Eye (tissue), 1 donor: ENCODE data around the gene P2RX1.

Source experiments
- DNase-seq: peaks from one replicate; pipeline ENCODE4 v3.0.0-alpha.2; 2015

P2RX1 gene

DNA sequence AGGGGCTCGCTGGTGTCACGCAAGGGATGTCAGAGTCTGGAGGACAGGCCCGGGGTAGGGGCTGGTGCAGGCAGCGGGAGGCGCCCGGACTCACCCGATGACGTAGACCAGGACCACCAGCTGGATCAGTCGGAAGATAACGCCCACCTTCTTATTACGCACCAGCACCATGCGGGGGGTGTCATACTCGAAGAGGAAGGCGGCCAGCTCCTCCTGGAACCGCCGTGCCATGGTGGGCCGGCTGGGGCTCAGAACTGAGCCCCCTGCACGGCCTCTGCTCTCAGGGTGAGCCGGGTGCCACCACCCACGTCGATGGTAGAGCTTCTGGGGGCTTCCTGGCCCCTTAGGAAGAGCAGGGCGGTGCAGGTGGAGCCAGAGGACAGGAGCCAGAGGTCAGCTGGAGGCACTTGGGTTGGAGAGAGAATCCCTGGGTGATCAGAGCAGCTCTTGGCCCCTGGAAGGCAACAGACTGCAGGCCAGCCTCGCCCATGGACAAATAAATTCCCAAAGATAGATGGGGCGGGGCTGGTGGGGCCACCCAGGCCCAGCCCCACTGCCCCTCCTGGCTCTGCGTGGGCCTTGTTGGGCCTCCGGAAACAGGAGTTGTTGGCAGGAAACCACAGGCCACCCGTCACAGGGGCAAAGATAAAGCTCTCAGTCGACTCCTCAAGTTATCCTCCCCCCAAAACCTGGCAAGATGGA is at the start of gene P2RX1:
TSS of gene P2RX1 (minus strand) at position 471 of the 702 bp plus-strand sequence. CDS start at position 231, 240 bp downstream.
- no peak for DNase-seq

DNA sequence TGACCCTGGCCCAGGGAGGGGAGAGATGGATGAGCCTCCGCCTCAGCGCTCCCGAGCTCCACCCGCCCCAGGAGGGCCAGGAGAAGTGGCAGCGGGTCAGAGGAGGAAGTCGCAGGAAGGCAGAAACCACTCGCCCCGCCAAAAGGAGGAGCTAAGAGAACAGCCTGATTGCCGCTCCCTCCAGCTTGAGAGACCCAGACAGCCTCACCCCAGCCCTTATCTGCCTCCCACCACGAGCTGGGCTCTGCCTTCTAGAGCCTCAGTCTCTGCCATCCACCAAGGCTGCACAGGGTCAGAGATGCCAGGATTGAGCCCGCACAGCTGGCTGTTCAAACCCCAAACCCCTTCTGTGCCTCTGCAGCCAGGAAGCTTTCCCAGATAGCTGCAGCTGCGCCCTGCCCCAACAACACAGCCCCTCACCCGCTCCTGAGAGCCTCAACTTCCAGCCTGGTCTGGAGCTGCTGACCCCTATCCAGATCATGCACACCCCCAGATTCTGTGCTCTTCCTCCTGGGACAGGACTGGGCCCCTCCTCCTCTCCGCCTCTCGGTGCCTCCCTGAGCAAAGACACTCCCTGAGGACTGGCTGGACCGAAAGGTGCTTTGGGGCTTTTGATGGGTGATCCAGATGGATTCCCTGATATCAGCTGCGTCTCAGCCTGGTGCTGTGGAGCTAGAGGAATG is 49.0 kb upstream of the P2RX1 start:
- DNase-seq, result peak; percentile 44

DNA sequence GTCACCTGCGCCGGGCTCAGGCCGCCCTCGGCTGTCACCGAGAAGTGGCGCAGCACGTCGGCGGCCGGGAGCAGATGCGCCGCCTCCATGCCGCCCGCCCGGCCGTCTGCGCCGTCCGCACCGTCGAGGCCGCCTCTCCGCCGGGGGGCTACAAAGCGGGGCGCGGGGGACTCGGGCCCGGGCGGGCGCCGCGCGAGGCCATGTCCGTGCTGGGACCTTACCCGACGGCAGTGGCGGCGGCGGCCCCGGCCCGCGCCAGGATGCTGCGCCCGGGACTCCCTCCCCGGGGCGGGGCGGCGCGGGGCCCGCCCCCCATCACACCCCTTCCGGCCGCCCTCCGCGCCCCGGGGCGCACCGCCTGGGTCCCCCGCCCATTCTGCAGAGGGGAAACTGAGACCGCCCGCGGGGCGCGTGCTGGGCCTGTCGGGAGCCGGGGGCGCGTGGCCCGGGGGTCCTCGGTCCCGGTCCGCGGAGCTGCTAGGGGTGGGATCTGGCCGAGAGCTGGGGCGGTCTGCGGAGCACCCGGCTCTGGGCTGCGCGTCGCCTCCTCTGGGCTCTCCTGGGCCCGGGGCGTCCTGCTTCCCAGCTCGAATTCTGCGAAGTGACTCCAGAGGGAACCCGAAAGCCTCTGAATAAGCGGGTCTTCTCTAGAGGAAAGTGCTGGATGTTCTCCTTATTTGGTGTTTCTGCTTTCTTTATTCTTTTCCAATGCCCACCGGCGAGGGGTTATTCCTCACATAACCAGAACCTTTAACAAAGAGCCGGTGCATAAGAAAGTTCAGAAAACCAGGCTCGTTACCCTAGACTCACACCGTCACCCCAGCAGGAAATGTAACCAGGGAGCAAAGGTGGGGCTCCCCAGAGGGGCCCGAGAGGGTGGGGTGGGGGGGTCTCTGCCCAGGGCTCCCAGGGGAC is 48.2 kb upstream of the P2RX1 start, which contains the start of gene ATP2A3:
TSS of gene ATP2A3 (minus strand) at position 235 of the 915 bp plus-strand sequence. CDS start at position 89, 146 bp downstream.
- DNase-seq, result peak; percentile 56

DNA sequence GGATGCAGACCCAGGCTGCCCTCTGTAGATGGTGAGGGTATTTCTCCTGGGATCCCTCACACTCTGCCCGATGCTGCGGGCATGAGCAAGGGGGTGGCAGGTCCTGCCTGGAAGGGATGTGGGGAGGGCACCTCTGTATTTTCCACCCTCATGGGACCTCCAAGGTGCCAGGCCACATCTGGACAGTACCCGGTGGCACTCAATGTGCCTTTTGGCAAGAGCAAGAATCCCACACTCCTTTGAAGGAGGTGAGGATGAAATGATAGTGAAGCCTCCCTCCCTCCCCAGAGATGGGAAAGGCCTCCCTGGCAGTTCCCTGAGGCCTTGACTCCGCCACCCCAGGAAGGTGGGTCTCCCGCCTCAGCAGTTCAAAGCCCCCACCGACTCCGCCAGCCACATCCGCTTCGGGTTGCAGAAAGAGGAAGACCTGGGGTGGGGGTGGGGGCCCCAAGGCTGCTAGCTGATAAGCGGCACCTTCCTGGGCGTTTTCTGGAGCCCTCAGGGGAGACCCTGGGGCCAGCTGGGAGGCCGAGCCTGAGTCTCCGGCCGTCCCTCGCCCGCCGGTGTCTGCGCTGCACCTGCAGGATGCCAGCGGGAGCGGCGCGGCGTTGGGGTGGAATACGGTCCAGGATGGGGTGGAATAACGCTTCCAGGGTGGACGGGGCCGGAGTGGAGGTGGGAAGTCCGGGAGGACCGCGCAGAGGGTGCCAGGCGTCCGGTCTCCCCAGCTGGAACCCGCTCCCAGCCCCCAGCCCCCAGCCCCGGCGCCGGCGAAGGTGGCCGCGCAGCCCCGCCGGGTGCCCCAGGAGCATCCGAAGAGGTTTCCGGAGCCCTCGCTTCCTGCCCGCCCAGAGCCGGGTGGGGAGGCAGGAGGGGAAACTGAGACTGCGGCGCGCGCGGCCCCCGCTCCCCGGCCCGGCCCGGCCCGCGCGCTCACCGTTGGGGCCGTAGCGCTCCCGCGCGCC is 47.3 kb upstream of the P2RX1 start:
- peak; percentile 29 for DNase-seq

DNA sequence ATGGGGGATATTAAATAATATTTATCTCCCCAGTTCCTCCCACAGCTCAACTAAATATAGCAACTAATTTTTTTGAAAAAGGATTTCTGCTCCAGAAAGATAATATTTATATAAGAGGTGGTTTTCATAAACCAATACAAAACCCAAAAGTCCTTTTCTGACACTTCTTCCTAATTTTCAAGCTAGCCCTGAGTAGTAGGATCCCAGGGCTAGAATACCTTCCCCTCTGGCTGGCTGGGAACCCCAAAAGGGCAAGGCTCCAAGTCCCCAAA is 46.6 kb upstream of the P2RX1 start:
- no peak for DNase-seq

DNA sequence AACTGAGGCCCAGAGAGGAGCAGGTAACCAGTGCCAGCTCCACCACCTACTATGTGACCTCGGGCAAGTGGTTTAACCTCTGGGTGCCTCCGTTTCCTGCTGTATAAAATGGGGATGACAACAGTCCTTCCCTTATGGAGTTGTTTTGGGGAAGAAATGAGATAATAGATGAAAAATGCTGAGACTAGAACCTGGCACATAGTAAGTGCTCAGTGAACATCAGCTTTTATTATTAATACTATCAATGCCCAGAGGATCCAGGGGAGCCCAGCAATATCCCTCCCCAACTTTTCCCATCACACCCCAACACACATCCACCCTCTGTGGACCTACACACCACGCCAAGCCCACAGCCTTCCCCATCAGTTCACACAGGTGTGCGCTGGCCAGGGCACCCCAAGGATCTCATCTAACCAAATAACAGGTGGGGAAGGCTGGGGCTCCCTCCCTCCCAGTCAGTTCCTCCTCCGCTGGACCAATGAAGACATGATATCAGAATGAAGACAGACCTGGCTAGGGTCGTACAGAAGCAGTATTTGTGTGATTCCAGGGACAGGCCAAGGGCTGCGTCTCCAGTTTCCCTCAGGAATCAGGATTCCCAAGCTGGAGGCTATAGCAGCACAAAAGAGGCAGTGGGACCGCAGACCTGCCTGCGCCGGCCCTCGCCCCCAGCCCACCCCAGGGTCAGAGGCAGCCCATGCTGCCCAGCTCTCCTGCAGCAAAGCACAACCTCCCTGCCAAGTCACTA is 46.1 kb upstream of the P2RX1 start:
- DNase-seq, result no peak

DNA sequence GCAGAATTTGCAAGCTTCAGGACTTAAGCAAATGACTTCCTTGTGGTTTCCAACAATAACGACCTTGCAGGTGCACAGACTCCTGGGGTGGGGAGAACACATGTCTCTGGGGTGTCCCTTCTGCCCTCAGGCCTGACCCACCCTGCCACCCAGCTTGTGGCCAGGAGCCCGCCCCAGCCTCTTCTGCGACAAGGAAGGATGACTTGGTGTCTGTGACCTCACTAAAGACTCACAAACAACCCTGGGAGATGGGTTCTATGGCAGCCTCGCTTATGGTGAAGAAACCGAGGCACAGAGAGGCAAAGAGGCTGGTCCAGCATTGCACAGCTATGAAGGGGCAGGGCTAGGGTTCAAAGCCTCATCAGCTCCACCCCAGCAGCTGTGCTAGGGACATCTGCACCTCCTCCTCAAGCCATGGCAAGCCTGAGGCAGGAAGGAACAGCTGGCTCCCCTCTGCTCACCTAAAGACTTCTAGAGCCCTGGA is 45.3 kb upstream of the P2RX1 start:
- DNase-seq, result no peak

DNA sequence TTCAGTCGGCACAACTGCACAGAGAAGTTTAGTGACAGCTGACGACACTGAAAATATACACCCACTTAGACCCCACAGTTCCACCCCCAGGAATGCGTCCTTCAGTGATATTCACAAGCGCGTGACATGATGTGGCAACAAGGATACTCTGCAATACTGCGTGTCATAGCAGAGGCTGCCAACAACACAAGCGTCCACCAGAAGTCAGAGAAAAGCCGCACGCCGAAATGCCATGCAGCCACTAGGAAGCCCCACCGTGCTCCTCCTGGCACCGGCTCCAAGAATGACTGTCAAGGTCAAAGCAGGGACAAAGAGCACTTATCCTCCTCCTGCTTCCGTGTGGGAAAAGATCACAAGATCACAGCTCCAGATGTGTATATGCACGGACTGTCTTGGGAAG is 44.5 kb upstream of the P2RX1 start:
- no peak for DNase-seq

DNA sequence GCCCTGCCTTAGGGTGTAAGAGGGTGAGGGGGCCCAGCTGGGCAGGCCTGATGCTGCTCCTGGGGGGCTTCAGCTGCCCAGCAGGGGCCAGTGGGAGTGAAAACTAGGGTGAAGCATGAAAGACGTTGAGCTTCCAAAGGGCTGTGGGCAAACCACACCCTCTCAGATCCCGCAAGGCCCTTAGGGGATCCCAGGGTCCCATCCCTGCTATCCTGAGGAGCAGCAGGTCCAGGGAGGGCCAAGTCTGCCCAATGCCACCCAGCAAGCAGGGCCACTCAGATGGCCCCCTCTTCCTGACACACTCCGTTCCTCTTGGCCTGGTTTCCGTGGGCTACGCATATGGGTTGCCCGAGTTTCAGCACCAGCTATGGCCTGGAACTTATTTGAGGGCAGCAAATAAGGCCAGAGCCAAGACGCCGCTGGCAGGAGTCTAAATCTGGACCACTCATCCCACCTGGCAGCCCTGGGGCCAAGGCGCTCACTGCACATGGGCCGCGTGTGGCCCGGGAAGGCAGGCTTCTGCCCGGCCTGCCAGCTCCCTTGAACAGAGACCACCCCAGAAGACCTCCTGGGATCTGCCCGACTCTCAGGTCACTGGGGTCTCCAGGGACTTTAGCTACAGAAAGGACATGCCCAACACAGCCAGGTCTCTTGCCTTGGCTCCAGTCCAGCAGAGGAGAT is 43.8 kb upstream of the P2RX1 start:
- no peak for DNase-seq

DNA sequence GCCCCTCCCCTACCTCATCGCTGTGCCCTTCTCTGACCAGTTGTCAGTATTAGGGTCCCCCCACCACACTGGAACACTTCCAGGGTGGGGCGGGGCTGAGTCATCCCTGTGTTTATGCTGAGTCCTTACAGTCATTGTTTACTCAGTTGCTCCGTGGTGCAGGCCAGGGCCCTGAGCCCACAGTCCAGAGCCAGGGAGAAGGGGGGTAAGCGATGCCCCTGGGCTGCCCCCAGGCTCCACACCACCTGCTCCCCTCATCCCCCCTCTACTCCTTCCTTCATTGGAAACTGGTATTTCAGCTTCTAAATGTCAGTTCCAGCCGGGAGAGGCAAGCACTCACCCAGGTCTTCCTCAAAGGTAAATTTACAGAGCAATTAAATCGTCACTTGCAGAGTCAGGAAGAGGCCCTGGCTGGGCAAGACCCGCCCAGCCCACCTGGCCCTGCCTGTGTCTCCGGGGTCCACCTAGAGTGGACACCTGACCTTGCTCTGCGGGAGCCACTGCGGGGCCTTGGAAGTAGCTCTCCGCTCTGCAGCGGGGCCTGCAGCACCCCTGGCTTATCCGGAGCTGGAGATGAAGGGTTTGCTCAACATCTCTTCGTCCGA is 43.1 kb upstream of the P2RX1 start:
- DNase-seq, result no peak

DNA sequence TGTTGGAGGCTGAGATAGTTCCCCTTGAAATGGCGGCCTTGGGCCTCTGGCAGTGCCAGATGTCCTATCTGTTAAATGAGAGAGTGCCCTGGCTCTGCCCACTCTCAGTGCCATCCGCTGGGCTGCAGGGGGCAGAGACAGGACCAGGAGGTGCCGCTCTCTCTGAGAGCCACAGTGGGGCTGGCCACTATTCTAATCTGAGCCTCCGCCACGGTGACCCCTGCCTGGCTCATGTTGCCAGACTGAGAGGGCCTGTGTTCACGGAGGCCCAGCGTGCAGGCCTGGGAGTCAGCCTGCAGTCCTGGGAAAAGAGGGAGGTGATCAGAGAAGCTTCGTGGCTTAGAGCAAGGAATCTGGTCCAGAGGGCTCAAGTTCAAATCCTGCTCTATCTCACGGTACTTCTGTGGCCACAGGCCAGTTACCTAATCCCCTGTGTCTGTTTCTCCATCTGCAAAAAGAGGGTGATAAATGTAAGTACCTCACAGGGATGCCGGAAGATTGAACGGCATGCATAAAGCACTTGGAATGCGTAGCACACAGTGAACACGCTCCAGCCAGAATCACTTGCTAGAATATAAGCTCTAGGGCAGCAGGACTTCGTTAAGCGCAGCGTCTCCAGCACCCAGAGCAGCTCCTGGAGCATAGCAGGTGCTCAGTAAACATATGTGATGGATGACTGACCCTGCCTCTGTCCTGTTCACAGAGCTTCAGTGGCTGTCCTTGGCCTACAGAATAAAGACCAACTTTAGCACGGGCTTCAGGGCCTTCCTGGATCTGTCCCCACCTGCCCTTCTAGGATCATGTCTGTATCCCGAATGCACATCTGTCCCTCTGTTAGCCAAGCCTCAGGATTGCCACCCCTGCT is 41.7 kb upstream of the P2RX1 start:
- DNase-seq, result no peak

DNA sequence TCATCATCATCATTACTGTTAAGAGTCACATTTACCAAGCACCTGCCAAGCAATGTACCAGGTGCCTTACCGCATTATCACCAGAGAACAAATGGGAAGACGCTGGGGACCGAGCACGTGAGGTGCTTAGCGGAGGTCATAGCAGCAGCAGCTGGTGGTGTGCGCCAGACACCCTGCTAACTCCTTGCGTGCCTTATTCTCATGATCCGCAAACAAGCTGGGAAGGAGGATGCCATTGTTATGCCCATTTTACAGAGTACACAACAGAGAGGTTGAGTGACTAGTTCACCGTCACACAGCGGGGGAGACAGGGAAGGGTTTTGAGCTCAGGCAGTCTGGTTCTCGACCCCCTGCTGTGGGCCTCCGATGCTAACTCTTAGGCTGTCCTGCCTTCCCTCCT is 40.7 kb upstream of the P2RX1 start:
- DNase-seq, result no peak

DNA sequence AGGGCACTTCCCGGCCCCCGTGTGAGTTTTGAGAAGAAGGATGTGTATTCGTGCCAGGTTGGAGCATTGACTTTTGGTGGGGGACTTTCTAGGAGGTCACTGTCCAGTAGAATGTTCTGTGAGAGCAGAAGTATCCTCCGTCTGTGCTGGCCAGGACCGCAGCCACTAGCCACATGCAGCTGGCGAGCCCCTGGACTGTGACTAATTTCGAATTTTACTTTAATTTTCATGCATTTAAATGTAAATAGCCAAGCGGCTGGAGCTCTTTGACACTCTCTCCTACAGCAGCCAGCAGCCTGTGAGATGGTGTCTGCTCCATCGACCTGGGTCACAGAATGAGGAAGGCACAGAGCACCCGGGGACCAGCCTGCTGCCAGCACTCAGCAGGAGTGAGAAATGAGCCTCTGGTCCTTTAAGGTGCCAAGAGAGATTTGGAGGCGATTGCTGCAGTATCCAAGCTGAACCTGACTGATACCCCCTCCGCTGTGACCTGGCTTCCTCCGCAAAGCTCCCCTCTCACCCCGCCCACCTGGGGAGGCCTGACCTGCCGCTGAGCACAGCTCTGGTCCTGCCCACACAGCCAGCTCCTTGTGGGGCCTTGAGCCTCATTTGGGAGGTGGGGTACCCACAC is 40.2 kb upstream of the P2RX1 start:
- no peak for DNase-seq

DNA sequence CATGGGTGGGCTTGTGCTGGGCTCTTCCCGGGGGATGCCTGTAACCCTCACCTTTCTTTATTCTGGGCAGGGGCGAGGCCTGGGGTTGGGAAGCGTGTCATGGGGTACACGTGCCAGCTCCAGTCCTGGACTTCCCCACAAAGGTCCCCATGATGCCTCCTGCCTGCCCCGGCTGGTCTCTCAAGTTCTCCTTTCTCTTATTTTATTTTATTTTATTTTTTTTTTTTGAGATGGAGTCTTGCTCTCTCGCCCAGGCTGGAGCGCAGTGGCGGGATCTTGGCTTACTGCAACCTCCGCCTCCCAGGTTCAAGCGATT is 39.4 kb upstream of the P2RX1 start:
- DNase-seq, result no peak

DNA sequence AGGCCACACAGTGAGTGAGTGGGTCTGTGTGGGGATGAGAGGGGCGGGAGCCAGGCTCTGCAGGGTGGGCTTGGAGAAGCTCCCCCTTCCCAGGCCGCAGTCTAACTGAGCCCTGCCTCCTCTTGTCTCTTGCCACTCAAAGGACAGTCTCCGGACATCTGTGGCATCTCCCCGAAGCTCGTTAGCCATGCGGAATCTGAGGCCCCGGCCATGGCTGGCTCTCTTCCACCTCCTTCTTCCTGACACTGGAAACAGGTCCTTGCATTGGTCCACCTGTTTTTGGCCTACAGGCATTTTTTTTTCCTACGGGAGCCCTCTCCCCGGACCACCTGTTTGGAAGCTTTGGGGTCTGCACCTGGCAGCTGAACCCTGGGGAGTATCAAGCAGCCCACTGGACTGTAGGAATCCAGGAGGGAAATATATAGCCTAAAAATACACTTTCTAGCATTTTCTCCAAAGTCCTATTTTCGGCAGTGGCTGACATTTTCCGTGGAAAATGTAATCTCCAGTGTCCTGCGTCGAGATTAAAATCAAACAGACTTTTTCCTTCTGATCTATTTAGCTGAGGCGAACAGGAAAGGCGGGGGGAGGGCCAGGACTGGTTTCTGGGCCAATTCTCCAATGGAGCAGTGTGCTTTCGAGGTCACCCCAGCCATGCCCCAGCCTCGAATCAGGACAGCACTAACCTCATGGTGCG is 38.9 kb upstream of the P2RX1 start:
- no peak for DNase-seq

DNA sequence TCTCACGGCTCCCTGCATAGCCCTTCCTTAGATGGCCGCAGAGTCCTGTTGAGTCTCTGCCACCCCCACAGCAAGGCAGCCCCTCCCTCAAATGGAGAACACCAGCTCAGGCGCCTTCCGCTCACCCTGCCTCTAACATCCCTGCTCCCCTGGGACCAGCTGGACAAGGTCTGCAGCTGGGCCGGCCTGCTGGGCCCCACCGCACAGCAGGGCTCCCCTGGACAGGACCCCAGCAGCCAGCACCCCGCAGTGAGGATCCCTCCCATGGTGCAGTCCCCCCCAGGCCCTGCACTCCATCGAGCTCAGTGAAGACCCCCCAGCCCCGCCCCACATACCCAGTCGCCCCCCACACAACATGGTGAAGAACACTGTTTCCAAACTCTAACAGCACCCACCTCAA is 37.8 kb upstream of the P2RX1 start:
- no peak for DNase-seq

DNA sequence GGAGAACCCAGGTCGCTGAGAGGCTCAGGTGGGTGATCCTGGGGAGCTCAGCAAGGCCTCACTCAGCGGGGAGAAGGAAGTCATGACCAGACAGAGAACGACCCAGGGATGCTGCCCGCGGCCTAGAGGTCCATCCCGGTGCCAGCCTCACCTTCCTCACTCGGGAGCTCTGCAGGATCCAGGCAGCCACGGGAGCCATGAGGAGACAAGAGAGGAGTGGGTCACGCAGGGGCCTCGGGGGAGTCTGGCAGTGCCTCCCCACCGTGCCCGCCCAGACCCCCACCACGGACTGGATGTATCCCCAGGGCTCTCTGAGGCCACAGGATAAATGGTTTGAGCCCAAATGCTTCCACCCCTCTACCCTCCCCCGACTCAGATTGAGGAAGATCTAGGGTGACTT is 37.3 kb upstream of the P2RX1 start:
- DNase-seq, result no peak

DNA sequence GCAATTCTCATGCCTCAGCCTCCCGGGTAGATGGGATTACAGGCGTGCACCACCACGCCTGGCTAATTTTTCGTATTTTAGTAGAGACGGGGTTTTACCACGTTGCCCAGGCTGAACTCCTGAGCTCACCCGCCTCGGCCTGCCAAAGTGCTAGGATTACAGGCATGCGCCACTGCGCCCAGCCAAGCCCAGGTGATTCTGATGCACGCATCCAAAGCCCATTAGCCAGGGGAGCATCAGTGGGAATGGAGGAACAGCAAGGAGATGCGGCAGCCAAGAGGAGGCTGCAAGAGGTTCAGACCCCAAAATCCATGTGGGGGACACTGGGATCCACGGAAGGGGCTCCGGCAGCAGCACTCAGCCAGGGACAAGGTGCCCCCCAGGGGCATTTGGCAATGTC is 35.9 kb upstream of the P2RX1 start:
- DNase-seq, result no peak

DNA sequence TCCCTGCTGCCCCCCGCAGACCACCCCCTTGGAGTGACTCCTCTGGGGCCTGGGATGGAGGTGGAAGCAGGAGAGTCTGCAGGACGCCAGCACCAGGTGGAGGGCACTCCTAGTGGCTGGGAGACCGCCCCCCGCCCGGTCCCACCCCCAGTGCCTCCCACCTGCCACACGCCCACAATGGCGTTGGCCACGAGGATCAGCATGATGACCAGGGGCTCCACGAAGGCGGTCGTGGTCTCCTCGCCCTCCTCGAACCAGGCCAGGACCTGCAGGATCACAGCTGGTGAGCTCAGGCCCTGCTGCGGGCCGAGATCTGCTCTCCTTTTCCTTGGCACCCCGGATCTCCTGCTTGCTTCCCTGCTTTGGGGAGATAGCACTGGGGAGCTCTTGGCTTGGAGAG is 35.2 kb upstream of the P2RX1 start:
- DNase-seq, result no peak
